NK-92 treated with Interleukin-12 subunit alpha and Interleukin-12 subunit beta, amount 100 ng/mL, for 24 hours (cell line): ENCODE data around the gene EXOSC7.

ENCODE experiments used
- DNase-seq: peaks from one replicate; lab custom pipeline; 2025; lab: John Stamatoyannopoulos, UW

The EXOSC7 gene

DNA sequence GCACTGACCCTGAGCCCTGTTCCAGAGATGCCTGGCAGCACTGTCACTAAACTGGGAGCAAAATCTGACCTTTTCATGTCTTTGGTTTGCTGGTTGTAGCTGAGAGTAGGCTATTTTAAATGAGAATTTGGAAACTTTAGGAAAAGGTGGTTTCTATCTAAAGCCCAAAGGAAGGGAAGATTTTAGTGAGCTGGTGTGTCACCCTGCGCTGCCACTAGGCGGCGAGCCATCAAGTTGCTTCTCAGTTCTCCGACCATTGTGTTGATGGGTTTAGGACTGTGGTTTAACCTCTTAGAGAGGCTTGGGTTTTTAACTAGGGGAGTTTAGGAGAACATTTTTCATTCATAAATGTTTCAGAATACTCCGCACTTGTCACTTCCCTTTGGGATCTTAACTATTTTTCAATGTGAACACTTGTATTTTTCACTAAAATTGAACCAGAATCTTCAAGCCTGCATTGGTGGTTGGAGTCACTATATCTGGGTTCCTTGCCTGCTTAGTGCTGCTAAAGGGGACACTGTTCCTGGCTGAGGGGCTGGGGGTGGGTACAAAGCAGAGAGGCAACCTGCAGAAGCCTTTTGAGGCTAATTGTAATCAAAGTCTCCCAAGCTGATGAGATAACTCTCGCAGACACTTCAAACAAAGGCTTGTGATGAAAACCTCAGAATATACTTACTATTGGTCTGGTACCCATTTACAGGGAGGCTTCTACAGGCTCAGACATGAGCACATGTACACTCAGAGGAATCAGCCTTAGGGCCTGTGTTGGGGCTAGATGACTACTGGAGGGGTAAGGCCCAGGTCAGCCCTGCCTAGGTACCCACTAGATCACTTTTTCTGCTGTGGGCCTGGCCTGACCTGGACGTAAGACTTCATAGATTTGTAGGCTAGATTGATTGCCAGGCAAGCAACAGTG is 16.8 kb downstream of the EXOSC7 start:
- DNase-seq = no peak

DNA sequence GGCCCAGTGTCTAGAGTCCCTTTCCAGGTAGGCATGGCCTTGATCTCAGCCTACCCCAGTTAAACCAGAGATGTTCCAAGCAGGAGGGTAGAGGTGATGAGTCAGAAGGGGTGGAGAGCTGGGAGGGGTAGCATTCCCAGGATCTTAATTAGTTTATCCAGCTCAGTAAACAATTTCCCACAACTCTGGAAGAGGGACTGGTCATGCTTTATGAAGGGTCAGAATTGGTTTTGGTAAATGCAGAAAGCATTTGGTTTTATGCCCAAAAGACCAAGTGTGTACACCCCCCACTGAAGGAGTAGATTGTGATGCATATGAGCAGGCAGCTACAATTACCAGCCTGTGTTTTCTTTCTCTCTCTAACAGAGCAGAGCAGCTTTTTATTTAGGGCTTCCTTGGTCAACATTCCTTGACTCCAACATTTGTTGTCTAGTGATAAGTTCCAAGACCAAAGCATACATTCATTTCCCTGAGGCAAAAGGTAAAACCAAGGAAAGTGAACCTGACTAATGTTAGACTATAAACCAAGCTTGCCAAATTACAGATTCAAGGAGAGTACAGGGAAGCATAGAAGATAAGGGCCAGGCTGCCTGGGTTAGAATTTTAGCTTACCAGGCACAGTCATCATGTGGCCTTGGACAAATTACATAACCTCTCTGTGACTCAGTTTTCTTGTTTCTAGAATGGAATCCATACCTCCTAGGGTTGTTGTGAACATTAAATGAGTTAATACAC is 17.6 kb downstream of the EXOSC7 start:
- DNase-seq = no peak

DNA sequence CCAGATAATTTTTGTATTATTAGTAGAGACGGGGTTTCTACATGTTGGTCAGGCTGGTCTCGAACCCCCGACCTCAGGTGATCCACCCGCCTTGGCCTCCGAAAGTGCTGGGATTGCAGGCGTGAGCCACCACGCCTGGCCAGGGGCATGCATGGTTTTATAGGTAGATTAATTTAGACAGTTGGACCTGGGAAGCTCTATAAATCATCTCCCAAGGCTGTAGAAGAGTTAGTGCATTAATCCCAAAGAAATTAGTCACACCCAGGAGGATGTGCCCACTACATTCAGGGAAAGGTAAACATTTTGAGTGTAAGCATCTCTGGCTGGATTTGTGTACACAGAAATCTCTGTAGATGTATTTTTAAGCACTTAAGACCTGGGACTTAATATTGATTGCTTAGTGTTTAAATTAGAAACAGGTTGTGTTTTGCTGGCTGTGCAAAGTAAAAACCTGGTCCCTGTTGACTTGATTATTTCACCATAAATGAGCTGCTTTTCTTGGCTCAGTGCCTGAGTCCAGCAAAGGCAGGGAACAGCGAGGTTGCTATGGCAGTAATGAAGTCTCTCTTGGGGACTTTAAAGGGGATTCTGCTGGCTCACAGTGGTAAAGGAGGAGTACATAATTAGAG is 19.2 kb downstream of the EXOSC7 start:
- no peak for DNase-seq

DNA sequence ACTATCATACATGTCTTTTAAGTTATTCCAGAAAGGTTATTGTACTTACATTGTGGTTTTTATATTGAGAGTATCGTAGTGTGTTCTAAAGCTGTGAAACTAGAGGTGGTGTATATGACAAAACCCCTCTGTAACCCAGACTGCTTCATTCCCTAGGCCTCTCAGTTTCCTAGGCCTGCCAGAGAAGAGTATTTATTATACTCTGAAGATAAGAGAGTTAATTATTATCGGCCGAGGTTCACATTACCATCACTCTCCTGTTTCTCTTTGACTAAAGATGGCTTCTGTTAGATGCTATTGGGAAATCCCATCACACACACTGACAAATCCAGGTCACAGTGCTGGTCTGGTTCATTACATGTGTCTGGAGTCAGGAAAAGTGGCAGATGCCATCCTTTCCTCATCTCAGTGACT is 20.5 kb downstream of the EXOSC7 start:
- DNase-seq = no peak

DNA sequence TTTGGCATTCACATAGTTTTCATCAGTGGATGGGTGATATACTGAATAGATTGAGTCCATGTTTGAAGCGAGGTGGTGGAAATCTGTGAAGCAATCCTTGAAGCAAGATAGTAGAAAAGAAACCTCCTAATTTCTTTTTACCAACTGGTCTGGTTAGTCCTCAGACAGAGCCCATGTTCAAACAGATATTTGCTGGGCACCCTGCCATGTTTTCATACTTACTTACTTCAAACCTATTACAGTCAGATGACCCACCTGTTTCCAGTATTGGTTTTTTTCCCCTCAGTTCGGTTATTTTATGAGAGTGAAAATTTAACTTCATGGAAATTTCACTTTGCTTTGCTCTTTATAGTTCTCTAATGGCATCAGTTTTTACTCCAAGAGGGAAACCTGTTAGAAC is 23.7 kb downstream of the EXOSC7 start:
- no peak for DNase-seq

DNA sequence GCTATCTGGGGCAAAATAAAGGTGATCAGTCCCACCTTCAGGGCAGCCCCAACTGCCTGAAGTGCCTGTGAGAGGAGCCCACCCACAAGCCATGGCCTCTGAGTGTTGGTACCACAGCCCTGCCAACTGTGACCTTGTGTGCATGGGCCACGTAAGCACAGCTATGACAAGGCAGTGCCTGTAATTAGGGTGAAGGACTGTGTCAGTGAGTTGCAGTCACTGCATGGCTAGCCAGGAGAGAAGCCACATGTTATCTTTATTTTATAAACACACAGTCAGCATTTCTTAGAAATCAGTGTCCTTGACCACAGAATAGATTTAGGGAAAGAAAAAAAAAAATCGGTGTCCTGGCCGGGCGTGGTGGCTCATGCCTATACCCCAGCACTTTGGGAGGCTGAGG is 24.8 kb downstream of the EXOSC7 start:
- DNase-seq = no peak

DNA sequence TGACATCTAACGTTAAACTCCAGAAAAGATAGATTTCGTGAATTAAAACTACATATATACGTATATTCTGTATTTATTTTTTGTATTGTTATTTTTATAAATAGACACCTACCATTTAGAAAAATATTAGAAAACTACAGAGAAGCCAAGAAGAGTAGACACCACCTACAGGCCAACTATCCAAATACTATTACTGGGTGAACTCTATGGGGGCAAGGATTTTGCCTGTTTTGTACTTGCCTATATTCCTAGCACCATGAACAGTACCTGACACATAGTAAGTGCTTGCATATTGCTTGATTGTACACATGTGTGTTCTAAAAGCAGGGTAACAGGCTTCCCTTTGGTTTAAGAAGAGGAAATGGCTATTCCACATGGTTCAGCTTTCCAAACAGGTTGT is 25.7 kb downstream of the EXOSC7 start:
- no peak for DNase-seq

DNA sequence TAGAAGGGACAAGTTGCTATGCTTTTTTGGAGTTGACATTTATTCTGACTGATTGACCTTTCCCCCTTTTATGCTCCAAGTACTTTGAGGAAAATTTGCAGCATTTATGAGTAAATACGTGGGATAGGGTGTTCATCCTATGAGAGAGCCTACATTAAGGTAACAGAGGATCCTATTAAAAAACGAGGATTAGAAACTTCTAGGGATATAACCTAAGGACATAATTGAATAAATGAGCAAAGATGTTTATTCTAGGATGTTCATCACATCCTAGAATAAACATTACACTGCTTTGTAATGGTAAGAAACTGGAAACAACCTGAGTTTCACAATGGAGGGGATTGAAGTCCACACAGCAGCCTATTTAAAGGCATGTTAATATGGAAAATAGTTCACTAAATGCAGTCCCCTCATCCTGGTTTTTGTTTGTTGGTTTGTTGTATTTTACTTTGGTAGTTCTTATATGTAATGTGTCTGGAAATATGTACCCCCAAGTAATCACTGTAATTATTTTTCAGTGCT is 26.2 kb downstream of the EXOSC7 start:
- no peak for DNase-seq

DNA sequence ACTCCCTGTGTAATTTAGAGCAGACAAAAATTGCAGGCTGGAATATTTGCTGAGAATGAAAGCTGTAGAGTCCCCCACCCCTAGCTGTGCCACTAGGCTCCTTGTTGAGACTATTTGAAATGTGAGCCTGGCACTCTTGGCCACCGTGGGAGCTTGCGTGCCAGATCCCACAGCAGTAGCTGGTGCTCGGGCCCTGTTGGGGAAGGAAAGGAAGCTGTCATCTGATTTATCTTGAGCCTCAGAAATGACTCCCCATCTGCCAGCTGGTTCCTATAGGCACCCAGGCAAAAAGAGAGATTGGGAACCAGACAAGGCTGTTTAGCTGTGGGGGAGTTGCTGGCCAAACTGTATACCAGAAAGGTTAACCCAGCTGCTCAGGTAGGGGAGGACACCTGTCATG is 26.7 kb downstream of the EXOSC7 start:
- no peak for DNase-seq

DNA sequence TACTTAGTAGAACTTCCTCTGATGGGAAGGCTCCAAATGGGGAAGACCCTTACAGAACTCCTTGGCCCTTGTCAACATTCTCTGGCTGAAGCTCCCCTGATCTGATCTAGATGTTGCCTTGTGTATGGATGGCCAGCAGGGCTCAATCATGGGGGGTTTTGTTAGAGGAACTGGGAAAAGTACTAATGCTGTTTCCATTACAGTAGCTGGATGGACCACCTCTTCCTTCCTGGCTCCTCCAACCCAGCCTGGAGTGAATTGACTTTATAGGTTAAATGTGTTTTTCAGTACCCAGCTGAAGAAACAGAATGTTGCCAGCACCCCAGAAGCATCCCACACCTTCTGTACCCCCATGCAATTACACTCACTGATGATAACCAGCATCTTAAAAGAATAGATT is 27.4 kb downstream of the EXOSC7 start:
- DNase-seq = no peak

DNA sequence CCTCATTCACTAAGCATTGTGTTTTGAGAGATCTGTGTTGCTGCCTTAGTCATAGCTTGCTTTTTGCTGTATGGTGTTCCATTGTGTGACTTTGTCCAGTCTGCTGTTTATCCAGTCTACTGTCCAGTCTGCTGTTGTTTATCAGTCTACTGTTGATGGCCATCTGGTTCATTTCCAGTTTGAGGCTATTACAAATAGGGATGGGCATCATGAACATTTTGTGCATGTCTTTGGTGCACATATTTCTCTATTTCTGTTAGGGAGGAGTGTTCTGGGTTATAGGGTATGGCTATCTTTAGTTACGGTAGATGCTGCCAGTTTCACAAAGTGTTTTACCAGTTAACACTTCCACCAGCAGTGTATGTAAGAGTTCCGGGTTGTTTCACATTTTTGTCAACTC is 27.8 kb downstream of the EXOSC7 start:
- no peak for DNase-seq

DNA sequence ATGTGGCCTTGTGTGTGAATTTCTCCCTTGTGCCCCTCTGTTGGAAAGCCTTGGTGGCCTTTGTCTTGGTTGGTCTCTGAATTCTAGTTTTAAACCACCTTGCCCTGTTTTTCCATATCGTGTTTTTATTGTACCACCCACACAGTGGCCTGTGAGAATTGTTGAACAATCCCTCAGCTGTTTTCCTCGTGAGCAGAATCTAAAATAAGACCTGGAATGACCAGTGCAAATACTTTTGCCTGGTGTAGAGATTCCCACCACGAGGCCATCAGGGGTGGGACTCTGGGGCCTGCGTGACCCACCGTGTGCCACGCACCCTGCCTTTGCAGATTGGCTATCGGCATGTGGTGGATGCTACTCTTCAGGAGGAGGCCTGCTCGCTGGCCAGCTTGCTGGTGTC is 31.0 kb downstream of the EXOSC7 start:
- DNase-seq = no peak

DNA sequence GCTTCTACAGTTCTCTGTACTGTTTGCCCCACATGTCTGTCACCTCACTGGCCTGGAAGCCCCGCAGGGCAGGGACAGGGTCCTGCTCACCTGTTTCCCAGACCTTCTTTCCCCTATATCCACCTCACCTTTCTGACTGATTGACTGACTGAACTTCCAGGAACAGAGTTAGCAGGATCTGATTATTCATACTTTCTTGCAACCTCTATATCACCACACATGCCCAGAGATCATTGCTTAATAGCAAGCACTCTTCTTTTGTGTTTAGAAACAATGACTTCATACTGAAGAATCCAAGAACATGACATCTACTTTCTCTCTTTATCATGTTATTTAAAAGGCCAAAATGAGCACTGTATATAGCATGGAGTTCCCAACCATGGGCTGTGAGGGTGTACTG is 32.1 kb downstream of the EXOSC7 start:
- no peak for DNase-seq

DNA sequence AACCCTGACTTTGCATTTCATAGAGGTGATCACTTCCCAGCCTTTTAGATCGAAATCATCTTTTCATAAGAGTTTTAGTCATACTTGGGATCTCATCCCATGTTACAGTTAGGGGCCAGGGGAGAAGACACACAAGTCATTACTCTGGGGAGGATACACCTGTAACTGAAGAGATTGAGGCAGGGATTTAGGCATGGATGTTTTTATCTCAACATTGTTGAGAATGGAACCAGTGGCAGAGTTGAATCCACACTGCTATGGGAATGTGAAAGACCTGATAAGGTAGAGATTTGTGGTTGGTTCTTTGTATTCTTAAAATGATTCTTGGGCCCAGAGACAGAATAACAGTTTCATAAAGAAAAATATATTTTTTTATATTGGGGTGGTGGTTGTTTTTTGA is 33.8 kb downstream of the EXOSC7 start:
- DNase-seq = no peak

DNA sequence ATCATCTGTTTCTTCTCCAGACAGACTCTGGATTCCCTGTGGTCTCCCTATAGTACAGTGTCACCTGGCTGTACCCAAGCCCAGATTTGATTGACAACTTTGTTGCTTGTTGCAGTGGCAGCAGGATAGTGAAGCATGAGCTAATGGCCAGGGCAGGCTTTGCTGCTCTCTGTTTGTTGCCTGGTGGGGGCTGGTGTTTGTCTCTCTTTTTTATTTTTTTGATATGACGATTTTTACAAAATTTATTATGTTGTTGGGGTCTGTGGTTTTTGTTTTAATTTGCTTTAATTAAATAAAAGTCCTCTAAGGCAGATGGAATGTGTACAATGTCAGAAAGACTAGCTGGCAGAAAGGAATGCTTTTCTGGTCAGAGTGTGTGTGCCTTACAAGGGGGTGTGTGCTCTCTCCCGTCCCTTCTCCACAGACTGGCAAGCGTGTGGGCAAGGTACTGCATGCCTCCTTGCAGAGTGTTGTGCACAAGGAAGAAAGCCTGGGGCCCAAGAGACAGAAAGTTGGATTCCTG is 34.8 kb downstream of the EXOSC7 start:
- DNase-seq = no peak

DNA sequence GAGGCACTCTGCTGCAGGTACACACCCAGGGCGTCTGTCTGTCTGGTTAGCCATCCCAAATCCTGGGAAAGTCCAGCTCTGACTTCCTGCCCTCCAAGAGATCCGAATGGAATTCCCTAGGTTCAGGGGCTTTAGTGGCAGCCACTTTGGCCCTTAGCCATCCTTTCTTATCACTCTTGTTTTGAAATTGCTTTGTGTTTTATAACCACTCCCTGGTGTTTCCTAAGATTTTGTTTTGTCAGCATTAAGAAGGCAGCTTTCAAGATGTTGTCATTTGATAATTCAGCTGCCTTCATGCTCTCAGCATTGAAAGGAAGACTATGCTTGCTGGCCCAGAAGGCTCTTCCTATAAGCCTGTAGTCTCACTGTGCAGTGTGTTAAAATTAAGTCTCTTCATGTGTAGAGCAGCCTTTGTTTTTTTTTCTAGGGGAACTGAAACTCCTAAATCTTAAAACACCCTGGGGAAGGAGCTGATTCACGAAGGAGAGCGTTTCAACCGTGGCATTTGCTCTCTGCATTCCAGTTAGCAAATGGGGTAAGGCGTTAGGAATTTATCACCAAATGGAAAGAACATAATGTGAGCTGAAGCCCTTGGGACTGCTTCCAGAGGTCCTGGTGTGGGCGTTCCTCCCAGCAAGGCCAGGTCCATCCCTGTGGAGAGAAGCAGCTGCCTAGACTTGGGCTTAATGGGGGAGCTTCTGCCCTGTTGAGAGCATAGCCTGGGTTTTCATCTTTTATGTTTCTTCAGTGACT is 35.9 kb downstream of the EXOSC7 start:
- no peak for DNase-seq

DNA sequence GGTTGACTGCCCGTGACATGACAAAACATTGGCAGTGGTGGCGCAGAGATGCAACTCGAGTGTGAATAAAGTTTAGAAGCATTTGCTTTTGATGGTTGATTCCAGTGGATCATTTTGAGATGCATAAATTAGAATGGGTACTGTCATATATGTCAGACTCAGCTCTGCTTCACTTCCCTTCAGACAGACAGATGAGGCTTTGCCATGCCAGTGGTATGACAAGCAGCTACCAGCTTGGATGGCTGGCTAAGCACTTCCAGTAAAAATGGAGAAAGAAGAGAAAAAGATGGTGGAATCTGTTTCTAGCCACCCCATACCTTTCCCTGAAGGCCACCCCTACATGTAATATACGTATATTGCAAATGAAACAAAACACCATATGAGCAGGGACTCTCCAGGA is 36.5 kb downstream of the EXOSC7 start:
- no peak for DNase-seq

DNA sequence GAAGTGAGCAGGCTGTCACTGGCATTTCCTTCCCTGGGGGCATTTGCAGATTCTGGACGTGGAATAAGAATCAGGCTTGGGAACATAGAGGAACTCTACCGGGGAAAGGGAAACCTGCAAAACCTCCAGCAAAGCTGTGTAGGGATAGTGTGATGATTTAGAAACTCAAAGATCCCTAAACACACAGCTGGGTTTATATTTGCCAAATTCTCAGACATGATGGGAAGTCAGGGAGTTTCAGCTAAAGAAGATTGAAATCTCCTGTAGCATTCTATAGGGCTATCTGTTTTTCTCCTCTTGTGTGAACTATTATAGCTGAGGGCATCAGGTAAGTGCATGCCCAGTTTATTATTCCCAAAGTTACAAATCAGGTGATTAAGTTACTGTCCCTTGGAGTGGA is 40.9 kb downstream of the EXOSC7 start:
- DNase-seq = no peak

DNA sequence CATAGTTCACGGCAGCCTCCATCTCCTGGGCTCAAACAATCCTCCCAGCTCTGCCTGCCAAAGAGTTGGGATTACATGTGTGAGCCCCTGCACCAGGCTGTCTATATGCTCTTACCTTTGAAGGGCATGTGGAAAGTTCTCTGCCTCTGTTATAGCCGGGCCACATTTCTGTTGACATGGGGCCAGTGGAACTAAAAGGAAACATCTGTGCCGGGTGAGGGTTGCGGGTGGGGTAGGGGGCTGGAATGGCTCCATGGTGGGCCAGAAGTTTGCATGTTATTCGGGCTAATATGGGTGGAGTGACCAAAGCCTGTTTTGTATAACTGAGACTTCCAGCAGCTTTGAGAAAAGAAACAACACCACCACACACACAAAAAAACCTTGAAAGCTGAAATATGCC is 41.8 kb downstream of the EXOSC7 start:
- no peak for DNase-seq

DNA sequence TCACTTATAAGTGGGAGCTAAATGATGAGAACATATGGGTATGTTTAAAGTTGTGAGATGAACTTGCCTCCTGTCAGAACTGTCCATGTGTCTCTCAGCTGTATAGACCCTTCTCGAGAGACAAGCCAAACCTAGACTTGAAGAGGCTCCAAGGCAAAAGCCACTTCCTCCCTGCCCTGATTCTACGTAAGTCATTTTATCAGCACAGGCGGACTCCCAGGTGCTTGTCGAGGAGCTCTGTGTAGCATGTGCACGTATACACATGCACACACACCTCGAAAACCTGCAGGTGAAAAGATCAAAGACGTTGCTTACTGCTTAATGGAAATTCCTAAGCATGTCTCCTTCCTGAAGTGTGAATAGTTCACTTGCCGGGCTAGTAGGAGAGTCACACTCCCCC is 44.5 kb downstream of the EXOSC7 start:
- DNase-seq = no peak

DNA sequence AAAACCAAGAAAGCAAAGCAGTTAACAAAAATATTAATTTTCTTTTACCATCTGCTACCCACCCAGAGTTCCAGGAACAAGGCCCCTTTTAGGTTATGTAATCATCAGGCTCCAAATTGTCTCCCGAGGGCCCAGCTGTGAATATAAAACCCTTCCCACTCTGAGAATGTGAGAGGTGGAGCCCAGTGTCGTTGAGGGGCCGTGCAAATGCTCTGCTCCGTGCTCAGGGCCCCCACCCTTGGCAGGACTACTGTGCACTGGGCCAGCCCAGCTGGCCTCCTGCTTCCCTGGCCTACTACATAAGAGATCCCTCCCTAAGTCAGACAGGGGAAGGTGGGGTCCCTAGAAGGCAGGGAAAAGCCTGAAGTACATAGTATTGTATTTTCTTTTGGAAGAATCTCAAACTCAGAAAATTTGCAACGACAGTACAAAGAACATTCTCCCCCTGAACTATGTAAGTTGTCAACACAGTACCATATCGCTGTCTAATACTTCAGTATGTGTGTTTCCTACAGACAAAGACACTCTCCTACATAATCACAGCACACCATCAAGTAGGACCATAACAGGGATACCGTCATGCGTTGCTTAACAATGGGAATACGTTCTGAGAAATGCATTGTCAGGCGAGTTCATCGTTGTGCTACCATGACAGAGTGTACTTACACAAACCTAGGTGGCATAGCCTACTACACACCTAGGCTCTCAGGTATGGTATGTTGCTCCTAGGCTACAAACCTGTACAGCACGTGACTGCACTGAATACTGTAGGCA is 45.7 kb downstream of the EXOSC7 start:
- no peak for DNase-seq
